IPS-18a (cell line): ENCODE data around the gene CIAO3.
"Not testable (repeated sequence)": the region's sequence is repeated elsewhere in the genome, so short reads cannot be mapped to it uniquely, and the experiment has no call there.

ENCODE experiments used
- H3K27ac ChIP-seq: one replicate; pipeline ENCODE4 v1.5.1; 2013; ENCODE audit warnings: low read length
- H3K27me3 ChIP-seq: one replicate; pipeline ENCODE4 v1.6.1; 2013; ENCODE audit warnings: mild to moderate bottlenecking, low read length; ENCODE audit not compliant: control insufficient read depth, insufficient read depth
- H3K36me3 ChIP-seq: one replicate; pipeline ENCODE4 v1.6.1; 2013; ENCODE audit warnings: low read depth, low read length; ENCODE audit not compliant: control insufficient read depth
- H3K4me1 ChIP-seq: one replicate; pipeline ENCODE4 v1.6.1; 2013; ENCODE audit warnings: low read depth, low read length; ENCODE audit not compliant: control insufficient read depth
- H3K4me3 ChIP-seq: one replicate; pipeline ENCODE4 v1.5.1; 2013; ENCODE audit warnings: low read length
- H3K9ac ChIP-seq: one replicate; pipeline ENCODE4 v1.6.1; 2013; ENCODE audit warnings: mild to moderate bottlenecking, low read length, moderate library complexity
- H3K9me3 ChIP-seq: one replicate; pipeline ENCODE4 v1.6.1; 2013; ENCODE audit warnings: low read depth, low read length; ENCODE audit not compliant: control insufficient read depth

Gene CIAO3

DNA sequence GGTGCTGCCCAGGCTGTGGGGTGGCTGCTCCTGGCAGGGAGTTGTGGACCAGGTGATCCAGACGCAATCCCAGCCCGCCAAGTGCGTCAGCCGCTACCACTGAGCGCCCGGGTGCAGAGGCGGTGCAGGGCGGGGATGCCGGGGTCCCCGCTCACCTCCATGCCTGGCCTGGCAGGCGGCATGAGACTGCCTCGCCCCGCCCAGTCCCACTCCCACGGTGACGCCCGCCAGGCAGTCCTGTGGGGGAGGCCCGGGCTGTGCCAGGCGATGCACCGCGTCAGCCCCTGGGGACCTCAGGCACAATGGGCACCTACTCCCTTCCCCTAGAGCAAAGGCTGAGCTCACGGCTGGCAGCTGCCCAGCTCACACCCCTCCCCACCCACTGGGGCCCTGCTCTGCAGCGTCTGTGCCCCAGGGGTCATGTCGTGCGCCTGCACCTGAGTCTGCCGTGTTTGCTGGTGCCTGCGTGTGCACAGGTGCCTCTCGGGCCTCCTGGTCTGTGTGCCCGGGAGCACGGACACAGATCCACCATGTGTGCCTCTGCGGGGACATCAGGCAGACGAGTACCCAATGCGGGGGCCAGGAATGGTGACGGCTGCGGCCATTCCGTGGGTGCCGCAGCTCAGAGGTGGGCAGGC, 42.1 kb upstream of the CIAO3 start:
- no peak overlapping the region for H3K4me3 ChIP-seq
- no peaks in the 10 kb centered on the region for H3K27me3 ChIP-seq

DNA sequence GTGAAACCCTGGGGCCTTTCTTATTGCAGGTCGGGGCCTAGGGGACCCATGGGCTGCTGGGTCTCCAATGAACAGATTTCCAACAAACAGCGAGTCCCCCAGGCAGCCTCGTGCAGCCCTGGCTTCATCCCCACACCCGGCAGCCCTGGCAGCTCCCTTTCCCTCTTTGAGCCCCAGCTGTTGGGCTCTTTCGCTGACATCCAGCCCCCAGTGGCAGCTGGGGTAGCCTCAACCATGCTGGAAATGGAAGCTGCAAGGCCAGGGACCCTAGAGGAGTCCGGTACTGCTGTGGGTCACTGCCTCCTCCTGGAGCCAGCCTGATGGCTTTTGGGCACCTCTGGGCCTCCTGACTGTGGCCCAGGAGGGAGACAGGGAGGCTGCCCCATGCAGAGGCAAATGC, 41.5 kb upstream of the CIAO3 start:
- no peak overlapping the region for H3K9ac ChIP-seq
- peaks cover 6% of the 10 kb centered on the region for H3K36me3 ChIP-seq
- H3K27me3 ChIP-seq, result no peaks in the 10 kb centered on the region
- H3K4me1 ChIP-seq, result no peaks in the 10 kb centered on the region
- H3K9me3 ChIP-seq, result no peaks in the 10 kb centered on the region
- H3K27ac ChIP-seq, result no peak overlapping the region
- H3K4me3 ChIP-seq, result no peak overlapping the region

More for the DNA sequence above, 42.1 kb upstream of the CIAO3 start:
- Histone ChIP-seq H3K9me3 (no peaks in the 10 kb centered on the region), H3K9ac (no peak overlapping the region), H3K27ac (no peak overlapping the region), H3K4me1 (no peaks in the 10 kb centered on the region), H3K36me3 (peaks cover 6% of the 10 kb centered on the region)

DNA sequence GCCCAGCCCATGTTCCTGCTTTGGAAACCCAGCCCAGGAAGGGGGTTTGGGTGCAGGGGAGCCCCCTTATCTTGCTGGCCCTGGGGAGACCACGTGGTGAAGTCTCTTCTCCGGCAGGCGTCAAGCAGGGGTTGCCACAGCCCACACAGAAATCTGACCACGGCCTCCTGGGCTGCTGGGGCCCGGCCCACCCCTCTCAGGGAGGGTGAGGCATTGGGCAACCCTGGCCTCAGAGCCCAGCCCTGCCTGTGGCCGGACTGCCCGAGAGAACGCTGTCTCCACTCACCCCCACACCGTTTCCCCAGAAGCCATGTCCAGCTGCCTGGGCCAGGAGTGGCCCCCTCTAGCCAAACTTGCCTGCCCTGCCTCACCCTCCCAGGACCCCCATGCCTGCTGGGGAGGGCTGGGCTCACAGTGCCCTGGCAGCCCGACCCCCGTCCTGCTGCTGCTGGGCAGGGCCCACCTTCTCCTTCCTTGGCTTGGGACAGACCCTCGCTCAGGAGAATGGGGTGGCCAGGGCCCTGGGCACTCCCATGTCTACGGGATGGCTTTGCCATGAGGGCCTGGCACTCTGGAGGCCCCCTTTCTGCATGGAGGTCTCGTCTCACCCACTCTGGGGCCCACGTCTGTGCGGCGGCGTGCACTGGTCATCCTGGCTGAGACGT, 40.7 kb upstream of the CIAO3 start:
- Histone ChIP-seq H3K4me1 (no peaks in the 10 kb centered on the region), H3K9ac (no peak overlapping the region), H3K27ac (no peak overlapping the region), H3K4me3 (no peak overlapping the region), H3K9me3 (no peaks in the 10 kb centered on the region), H3K27me3 (no peaks in the 10 kb centered on the region), H3K36me3 (peaks cover 4% of the 10 kb centered on the region)

DNA sequence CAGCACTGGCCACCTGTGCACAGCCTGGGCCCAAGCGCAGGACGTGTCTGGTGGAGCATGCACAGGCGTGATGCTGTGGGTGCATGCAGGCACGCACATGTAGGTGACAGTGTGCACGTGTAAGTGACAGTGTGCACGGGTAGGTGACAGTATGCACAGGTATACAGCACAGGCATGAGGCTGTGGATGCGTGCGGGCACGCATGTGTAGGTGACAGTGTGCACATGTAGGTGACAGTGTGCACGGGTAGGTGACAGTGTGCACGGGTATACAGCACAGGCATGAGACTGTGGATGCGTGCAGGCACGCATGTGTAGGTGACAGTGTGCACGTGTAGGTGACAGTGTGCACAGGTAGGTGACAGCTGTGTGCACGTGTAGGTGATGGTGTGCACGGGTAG, 39.5 kb upstream of the CIAO3 start:
- no peaks in the 10 kb centered on the region for H3K4me1 ChIP-seq
- no peaks in the 10 kb centered on the region for H3K36me3 ChIP-seq
- H3K9me3 ChIP-seq, result no peaks in the 10 kb centered on the region
- no peak overlapping the region for H3K4me3 ChIP-seq
- H3K27me3 ChIP-seq, result no peaks in the 10 kb centered on the region
- no peak overlapping the region for H3K9ac ChIP-seq
- H3K27ac ChIP-seq, result no peak overlapping the region

DNA sequence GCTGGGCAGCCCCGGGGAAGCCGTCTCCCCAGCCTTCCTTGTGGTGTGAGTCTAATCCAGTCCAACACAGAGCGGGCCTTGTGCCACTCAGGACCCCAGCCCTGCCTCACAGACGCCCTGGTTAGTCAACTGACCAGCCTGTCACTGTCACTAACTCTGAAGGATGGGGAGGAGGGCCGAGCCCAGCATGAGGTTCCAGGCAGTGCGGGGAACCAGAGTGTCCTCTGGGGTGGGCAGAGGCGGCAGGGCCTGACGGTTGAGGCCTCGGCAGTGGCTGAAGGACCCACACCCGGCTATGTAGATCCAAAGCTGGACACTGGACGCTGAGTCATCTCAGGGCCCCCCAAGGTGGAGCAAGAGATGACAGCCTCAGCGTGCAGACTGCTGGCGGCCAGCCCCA, 38.8 kb upstream of the CIAO3 start:
- Histone ChIP-seq H3K9me3 (no peaks in the 10 kb centered on the region), H3K36me3 (no peaks in the 10 kb centered on the region), H3K9ac (no peak overlapping the region), H3K4me1 (no peaks in the 10 kb centered on the region), H3K27me3 (no peaks in the 10 kb centered on the region), H3K4me3 (no peak overlapping the region), H3K27ac (no peak overlapping the region)

DNA sequence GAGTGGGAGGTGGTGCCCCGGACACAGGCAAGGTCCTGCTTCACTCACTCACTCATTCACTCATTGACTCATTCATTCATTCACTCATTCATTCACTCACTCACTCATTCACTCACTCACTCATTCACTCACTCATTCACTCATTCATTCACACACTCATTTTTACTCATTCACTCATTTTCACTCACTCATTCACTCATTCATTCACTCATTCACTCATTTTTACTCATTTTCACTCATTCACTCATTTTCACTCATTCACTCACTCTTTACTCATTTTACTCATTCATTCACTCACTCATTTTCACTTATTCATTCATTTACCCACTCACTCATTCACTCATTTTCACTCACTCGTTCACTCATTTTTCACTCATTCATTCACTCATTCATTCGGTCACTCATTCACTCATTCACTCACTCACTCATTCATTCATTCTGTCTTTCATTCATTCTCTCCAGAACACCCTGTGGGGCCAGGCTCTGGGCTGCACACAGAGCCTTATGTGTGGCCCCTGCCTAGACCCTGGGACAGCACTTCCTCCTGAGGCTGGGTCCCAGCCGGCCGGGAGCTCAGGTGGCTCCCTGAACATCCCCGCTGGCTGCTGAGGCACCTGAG, 38.2 kb upstream of the CIAO3 start:
- Histone ChIP-seq H3K9me3 (no peaks in the 10 kb centered on the region), H3K4me3 (no peak overlapping the region), H3K36me3 (no peaks in the 10 kb centered on the region), H3K27ac (no peak overlapping the region), H3K9ac (no peak overlapping the region), H3K27me3 (no peaks in the 10 kb centered on the region), H3K4me1 (no peaks in the 10 kb centered on the region)

DNA sequence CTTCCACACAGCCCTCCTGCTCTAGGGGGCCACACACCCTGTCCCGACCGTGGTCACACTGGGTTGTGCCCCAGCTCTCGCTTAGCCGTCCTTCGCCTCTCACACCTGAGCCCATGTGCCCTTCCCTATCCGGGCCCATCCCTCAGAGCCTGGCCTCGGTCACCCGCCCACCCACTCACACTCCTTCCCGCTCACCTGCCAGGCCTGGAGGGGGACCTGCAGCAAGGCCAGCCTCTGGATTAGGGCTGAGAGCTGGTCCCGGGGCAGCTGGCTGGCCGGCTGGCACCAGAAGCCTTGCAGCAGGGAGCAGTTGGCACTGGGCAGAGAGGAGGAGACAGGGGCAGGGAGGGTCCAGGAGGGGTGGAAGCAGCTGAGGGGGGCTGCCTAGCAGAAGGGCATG, 37.6 kb upstream of the CIAO3 start:
- Histone ChIP-seq H3K36me3 (no peaks in the 10 kb centered on the region), H3K4me1 (no peaks in the 10 kb centered on the region), H3K27me3 (no peaks in the 10 kb centered on the region), H3K9me3 (no peaks in the 10 kb centered on the region), H3K9ac (no peak overlapping the region), H3K27ac (no peak overlapping the region), H3K4me3 (no peak overlapping the region)

DNA sequence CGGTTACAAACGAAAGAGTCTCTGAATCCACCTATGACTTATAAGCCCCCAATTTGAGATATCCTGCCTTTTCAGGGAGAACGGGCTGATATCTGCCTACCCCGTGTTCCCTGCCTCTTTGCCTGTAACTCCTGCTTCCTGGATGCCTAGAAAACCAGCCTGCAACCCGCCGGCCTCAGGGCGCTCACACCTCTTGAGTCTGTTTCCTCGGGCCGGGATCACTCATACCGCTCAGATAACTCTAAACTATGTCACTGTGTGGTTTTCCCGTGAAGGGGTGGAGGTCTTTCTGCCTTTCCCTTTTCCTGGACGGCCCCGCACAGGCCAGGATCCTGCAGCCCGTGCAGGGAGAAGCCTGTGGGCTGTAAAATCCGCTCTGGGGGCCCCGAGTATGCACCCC, 37.0 kb upstream of the CIAO3 start:
- Histone ChIP-seq H3K4me3 (no peak overlapping the region), H3K36me3 (no peaks in the 10 kb centered on the region), H3K27me3 (no peaks in the 10 kb centered on the region), H3K4me1 (no peaks in the 10 kb centered on the region), H3K9me3 (no peaks in the 10 kb centered on the region), H3K27ac (no peak overlapping the region), H3K9ac (no peak overlapping the region)

DNA sequence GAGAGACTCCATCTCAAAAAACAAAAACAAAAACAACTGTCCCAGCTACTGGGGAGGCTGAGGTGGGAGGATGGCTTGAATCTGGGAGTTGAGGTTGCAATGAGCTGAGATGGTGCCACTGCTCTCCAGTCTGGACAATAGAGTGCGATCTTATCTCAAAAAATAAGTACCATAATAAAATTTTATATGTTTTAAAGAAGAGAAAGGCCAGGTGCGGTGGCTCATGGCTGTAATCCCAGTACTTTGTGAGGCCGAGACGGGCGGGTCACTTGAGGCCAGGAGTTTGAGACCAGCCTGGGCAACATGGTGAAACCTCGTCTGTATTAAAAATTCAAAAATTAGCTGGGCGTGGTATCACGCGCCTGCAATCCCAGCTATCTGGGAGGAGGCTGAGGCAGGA, 36.0 kb upstream of the CIAO3 start:
- Histone ChIP-seq H3K27me3 (no peaks in the 10 kb centered on the region), H3K27ac (no peak overlapping the region), H3K4me3 (no peak overlapping the region), H3K4me1 (no peaks in the 10 kb centered on the region), H3K36me3 (no peaks in the 10 kb centered on the region), H3K9me3 (no peaks in the 10 kb centered on the region), H3K9ac (no peak overlapping the region)

DNA sequence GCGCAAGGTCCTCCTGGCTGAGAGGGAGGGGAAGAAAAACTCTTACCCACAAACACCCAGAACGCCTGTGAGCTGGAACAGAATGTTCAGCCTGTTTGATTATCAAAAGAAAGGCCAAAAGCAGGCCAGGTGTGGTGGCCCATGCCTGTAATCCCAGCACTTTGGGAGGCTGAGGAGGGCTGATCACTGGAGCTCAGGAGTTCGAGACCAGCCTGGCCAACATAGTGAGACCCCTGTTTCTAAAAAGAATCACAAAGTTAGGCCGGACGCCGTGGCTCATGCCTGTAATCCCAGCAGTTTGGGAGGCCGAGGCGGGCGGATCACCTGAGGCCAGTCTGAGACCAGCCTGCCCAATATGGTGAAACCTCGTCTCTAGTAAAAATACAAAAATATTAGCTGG, 35.5 kb upstream of the CIAO3 start:
- not testable (repeated sequence) for H3K4me3 ChIP-seq, H3K9me3 ChIP-seq, H3K4me1 ChIP-seq, H3K9ac ChIP-seq, H3K27me3 ChIP-seq, H3K36me3 ChIP-seq, H3K27ac ChIP-seq

DNA sequence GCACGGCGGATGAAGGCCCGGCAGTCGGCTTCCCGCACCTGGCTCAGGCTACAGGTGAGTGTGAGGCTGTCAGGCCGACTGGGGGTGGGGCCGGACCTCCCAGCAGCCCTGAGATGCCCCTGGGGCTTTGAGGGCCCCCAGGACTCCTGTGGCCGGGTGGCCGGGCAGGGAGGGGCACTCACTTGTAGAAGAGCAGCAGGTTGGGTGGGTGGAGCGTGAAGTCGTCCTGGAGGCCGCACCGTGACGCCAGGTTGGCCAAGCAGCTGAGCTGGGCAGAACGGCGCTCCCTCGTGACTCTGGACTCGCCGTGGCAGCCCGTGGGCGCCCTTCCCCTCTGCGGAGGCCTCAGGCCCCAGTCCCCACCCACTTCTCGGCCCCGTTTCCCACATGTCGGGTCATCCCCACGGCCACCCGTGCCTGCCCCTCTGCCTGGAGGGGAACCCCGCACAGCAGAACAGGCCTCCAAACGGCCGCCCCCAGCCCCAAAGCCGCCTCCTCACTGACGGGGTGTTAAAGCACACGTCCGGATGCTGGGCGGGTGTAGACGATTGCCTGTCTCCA, 34.5 kb upstream of the CIAO3 start:
- Histone ChIP-seq H3K9ac (no peak overlapping the region), H3K4me1 (no peaks in the 10 kb centered on the region), H3K27me3 (no peaks in the 10 kb centered on the region), H3K36me3 (no peaks in the 10 kb centered on the region), H3K27ac (no peak overlapping the region), H3K4me3 (no peak overlapping the region), H3K9me3 (no peaks in the 10 kb centered on the region)
